Muscle of leg (tissue), 11 donors: ENCODE results near the gene DOCK2. TPM values are rescaled to one million over a fixed set of nuclear protein-coding genes. Genes with fewer than 3 reads are reported as not detected.

Source experiments
- DNase-seq: peaks from one replicate; pipeline ENCODE4 v3.0.0; 2013
- H3K27ac ChIP-seq: one replicate; pipeline ENCODE4 v1.5.1; 2013; ENCODE audit warnings: mild to moderate bottlenecking, low read length, control low read depth
- H3K27me3 ChIP-seq: one replicate; pipeline ENCODE4 v1.6.1; 2013; ENCODE audit warnings: low read length; ENCODE audit not compliant: control insufficient read depth, insufficient read depth
- H3K36me3 ChIP-seq: one replicate; pipeline ENCODE4 v1.6.1; 2013; ENCODE audit warnings: low read length; ENCODE audit not compliant: control insufficient read depth, insufficient read depth
- H3K4me1 ChIP-seq: one replicate; pipeline ENCODE4 v1.6.1; 2013; ENCODE audit warnings: low read length; ENCODE audit not compliant: control insufficient read depth, insufficient read depth
- H3K4me3 ChIP-seq: one replicate; pipeline ENCODE4 v1.5.1; 2013; ENCODE audit warnings: low read length, control low read depth
- H3K9me3 ChIP-seq: replicated peaks from 2 replicates; pipeline ENCODE4 v1.6.1; 2013; ENCODE audit warnings: low read depth, low read length; ENCODE audit not compliant: control insufficient read depth
- WGBS: methylation state at CpG from one replicate; pipeline ENCODE4 v1.1.5; 2013; ENCODE audit warnings: missing lambda C conversion rate; ENCODE audit not compliant: insufficient coverage; 5-methylcytosine and 5-hydroxymethylcytosine counted together
- polyA plus RNA-seq, 8 donors: library from polyadenylated mRNA; unstranded; fragments of 120-200 nt; gene quantifications; one replicate each; pipeline versions ENCODE4 v1.2.1 to v1.2.3, GENCODE V29; 2013; ENCODE audit warnings: inconsistent platforms in 1 of 8, low replicate concordance in 1 of 8; ENCODE audit not compliant: insufficient read length in 8 of 8, insufficient read depth in 1 of 8
- total RNA-seq: library from RNA; stranded (reverse); fragments of 120-200 nt; gene quantifications from one replicate; pipeline ENCODE4 v1.2.4, GENCODE V29; 2013

DOCK2 gene
- total and polyA plus RNA-seq, 9 donors = 3.4 to 4.5 (median 3.8) TPM

DNA sequence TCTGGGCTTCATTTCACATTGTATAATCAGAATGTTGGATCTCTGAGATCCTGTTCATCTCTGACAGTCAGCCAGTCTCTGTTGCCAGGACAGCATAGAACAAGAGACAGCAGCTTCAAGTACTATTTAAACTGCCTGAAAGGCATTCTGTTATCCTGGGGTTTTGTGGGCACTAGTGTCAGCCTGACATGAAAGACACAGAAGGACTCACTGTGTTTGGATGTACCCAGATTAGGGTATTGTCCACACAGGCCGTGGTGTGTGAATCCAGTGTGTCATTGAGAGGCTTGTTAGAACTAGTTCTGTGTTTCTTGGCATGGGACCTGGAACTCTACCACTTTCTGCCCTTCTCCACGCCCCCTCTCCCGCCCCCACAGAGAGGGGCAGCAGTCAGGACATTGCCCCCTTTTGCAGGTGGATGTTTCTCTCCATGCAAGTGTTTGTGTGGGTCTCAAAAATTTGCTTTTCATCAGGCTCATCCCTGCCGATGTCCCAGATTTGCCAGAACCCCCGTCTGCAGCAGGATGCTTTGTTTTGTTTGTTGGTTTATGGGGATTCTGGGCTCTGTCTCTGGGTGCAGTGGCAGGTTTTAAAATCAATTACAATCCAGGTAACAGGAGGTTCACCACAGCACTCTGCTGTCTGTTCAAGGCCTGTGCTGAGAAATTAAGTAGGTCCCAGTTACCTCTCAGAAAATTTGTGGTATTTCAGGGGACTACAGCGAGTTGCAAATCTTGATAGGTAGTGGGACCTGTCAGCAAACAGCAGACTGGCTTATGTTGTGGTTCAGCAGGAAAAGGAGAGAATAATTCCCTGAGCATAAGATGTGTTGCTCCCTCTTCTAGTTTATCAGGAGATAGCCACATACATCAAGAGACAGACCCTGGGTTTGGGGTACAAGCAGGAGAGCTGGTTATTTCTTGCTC, 144.6 kb downstream of the DOCK2 start:
- Histone ChIP-seq H3K27me3 (no peaks in the 10 kb centered on the region), H3K4me1 (no peaks in the 10 kb centered on the region), H3K36me3 (no peaks in the 10 kb centered on the region), H3K4me3 (no peak overlapping the region), H3K27ac (no peak overlapping the region), H3K9me3 (no peaks in the 10 kb centered on the region)
- WGBS = 31% methylated on average over 2 of the region's 6 CpGs
- DNase-seq = no peak

DNA sequence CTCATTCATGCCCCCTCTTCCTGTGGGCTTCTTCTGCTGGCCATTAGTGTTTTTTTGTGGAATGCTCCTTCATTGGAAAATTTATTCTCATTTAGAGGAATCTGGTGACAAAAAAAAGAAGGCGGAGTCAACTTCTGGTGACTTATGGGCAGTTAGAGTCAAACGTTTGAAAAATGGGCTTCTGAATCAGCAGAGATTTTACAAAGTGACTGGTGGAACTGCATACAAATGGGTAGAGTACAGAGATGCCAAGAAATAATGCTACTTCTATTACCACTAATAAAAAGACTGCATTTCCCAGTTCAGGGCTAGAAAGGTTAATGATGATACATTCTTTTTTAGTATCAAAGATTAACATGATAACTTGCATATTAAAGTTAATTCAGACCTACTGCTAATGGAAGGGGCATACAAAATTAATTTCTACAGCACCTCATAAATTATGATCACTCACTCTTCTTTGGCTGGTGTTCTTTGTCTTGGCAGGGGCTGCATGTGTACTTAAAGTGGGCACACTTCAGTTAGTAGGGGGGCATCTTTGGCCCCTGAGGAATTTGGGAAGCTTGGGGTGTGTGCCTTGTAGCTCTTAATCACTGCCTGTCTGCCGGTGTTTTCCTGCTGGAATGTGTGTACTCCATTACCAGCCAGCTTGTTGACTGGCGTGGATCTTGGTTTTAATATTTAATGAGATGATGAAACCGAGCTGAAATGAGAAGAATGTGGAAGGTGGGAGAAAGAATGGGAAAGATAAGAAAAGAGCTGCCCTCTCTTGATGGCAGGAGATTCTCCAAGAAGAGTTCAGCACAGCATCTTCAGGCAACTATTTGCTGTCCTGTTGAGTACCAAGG, 148.9 kb downstream of the DOCK2 start:
- no peak overlapping the region for H3K27ac ChIP-seq
- H3K4me3 ChIP-seq = no peak overlapping the region
- 57% methylated on average over 4 of the region's 5 CpGs for WGBS
- no peak for DNase-seq
- no peaks in the 10 kb centered on the region for H3K36me3 ChIP-seq
- no peaks in the 10 kb centered on the region for H3K4me1 ChIP-seq
- no peaks in the 10 kb centered on the region for H3K9me3 ChIP-seq
- H3K27me3 ChIP-seq = no peaks in the 10 kb centered on the region

DNA sequence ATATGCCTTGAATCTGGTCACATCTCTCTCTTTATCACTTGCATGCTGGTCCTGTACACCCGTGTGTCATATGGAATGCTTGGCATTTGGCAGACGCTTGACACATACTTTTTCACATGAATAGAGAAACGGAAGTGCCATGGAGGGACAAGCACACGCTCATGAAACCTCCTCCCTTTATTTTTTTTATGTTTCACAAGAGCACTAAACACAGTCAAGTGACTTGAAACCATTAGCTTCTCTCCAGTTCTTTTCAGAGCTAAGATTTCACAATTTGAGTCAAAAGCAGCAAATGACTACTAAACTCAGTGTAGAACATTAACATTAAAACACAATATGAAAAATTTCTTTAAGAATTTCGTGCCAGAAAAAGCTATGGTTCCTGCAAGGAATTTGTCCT, 151.1 kb downstream of the DOCK2 start:
- DNase-seq = no peak
- 53% methylated on average over 4 of the region's 5 CpGs for WGBS
- Histone ChIP-seq H3K4me1 (no peaks in the 10 kb centered on the region), H3K9me3 (no peaks in the 10 kb centered on the region), H3K27me3 (no peaks in the 10 kb centered on the region), H3K36me3 (no peaks in the 10 kb centered on the region), H3K4me3 (no peak overlapping the region), H3K27ac (no peak overlapping the region)

DNA sequence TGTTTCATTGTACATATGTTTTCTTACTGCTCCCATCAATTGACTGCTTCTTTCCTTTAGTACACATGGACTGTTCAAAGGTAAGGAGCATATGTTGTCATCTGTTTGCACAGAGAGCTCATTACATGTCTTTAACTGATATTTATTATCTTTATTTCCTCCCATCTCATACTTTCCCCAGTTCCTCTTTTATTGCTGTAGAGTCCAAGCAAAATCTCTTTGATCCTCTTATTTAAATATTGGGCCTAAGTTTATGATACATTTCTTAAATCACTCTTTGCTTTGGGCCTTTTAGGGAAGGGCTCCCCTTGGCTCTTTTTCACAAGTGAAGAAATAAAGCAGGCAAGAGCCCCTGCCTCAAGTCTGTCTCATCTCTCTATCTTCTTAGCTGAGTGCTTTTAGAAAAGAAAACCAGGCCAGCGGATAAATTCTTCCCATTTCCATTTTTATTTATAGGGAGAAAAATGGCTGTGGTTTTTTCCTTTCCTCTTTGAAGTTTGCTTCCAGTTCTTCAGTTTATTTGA, 152.4 kb downstream of the DOCK2 start:
- Histone ChIP-seq H3K27me3 (no peaks in the 10 kb centered on the region), H3K27ac (no peak overlapping the region), H3K4me3 (no peak overlapping the region), H3K9me3 (no peaks in the 10 kb centered on the region), H3K4me1 (no peaks in the 10 kb centered on the region), H3K36me3 (no peaks in the 10 kb centered on the region)
- no CpG with 5 or more reads among the region's 1 CpG for WGBS
- DNase-seq = no peak

DNA sequence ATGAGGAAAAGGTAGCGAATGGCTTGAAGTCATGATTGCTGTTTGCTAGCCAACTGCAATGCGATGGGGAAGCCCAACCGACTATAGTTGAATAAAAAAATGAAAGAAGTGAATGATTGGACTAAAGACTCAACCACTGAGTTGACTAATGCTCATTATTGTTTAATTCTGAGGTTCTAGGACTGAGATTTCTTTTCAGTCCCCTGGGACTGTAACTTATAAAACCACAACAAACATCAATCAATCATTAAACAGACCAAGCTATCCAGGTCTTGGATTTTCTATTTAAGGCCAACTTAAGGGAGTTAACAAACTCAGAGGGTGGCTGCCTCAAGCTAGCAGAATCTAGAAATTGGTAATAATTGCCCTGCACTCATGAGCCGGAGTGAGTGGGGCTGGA, 154.2 kb downstream of the DOCK2 start:
- no peaks in the 10 kb centered on the region for H3K9me3 ChIP-seq

DNA sequence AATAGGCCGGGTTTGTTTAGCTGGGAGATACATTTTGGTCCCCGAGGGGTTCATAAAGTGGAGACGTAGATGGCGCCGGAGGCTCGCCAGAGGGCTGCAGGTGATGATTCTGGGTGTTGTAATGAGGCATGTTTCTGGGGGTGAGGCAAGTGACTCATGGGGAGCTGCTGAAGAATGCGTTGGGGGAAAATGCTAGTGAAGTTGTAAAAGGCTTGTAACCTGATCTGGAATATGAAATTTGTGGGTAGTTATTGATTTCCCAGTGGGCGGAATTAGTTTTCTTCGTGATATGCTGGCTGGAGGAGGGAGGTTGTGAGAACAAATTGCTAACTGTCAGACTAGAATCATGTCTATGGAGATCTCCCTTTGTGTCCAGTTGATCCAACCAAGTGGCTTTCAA, 158.3 kb downstream of the DOCK2 start:
- Histone ChIP-seq H3K27ac (no peak overlapping the region), H3K4me1 (no peaks in the 10 kb centered on the region), H3K9me3 (no peaks in the 10 kb centered on the region), H3K36me3 (no peaks in the 10 kb centered on the region), H3K27me3 (peaks cover 2% of the 10 kb centered on the region), H3K4me3 (no peak overlapping the region)
- DNase-seq = no peak
- 53% methylated on average over 9 of the region's 9 CpGs for WGBS

More for the DNA sequence above, 154.2 kb downstream of the DOCK2 start:
- no peak overlapping the region for H3K27ac ChIP-seq
- WGBS = 88% methylated on average over 1 of the region's 4 CpGs
- H3K4me1 ChIP-seq = no peaks in the 10 kb centered on the region
- no peak for DNase-seq
- no peaks in the 10 kb centered on the region for H3K27me3 ChIP-seq
- H3K4me3 ChIP-seq = no peak overlapping the region
- H3K36me3 ChIP-seq = no peaks in the 10 kb centered on the region

DNA sequence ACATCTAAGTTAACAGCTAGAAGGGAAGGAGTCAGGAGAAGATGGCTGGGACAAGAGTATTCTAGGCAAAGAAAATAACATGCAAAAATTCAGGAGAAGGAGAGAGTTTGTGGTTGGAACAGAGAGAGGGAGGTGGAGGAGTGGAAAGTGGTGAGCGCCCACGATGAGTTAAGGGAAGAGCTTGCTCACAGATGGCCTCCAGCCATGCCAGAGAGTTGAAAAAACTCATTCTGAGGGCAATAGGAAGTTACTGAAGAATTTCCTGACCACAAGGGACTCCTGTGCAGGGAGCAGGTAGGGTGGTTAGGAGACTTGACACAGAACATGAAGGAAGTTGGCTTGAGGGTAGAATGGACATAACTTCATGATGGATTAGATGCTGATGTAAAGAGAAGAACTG, 159.7 kb downstream of the DOCK2 start:
- H3K4me3 ChIP-seq = no peak overlapping the region
- no peaks in the 10 kb centered on the region for H3K36me3 ChIP-seq
- H3K4me1 ChIP-seq = no peaks in the 10 kb centered on the region
- no peaks in the 10 kb centered on the region for H3K9me3 ChIP-seq
- no peak for DNase-seq
- H3K27me3 ChIP-seq = peaks cover 2% of the 10 kb centered on the region
- H3K27ac ChIP-seq = no peak overlapping the region
- WGBS = 94% methylated on average over 2 of the region's 2 CpGs

DNA sequence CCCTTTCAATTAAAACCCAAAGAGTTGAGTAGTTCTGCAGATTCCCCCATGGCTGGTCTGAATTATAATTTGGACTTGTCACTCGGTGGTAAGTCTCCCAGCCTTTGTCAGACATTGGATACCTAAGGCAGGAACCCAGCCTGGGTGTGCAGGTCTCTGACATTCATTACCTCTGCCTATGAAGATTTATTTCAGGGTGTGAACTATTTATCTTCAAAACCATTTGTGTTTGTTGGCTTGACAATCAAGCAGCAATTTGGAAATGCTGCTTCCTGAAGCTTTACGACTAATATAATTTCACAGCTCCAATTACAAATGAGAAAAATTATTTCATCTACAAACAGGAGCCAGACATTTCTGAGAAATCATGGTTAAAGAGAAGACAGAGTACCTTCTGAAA, 160.5 kb downstream of the DOCK2 start:
- Histone ChIP-seq H3K4me1 (no peaks in the 10 kb centered on the region), H3K27me3 (peaks cover 2% of the 10 kb centered on the region), H3K9me3 (no peaks in the 10 kb centered on the region), H3K36me3 (no peaks in the 10 kb centered on the region), H3K4me3 (no peak overlapping the region), H3K27ac (no peak overlapping the region)
- DNase-seq = no peak
- no CpG with 5 or more reads among the region's 2 CpGs for WGBS

DNA sequence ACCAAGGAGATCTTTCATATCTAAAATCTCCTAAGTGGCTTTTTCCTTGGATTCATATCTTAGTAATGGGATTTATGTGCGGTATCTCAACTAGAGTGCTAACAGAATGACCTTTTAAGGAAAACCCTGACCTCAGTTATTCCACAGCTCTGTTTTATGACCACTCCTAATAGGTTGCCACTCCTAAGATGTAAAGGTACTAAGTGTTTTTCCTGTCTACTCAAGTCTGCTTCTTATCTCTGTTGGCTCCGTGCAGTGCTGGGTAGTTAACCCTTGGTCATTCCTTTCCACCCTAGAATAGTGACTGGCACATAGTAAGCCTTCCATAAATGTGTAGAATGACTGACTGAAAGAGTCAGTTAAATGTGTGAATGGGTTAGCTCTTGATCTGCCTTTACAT, 161.4 kb downstream of the DOCK2 start:
- Histone ChIP-seq H3K36me3 (no peaks in the 10 kb centered on the region), H3K27ac (no peak overlapping the region), H3K9me3 (no peaks in the 10 kb centered on the region), H3K27me3 (peaks cover 2% of the 10 kb centered on the region), H3K4me1 (no peaks in the 10 kb centered on the region), H3K4me3 (no peak overlapping the region)
- no CpG with 5 or more reads among the region's 2 CpGs for WGBS
- DNase-seq = no peak
